Prostate gland (tissue), 2 donors: ENCODE data around the gene CHD1L.

Source experiments
- POLR2AphosphoS5 ChIP-seq: sonication (generic); formaldehyde crosslinking; IDR thresholded peaks from one replicate; pipeline ENCODE4 v1.6.1; 2017; ENCODE audit warnings: antibody characterized with exemption
- TF ChIP-seq, protein P1 (sequence below), 4 experiments: fragments of 200-600 bp in 2 of 4; fragments of 450-650 bp in 2 of 4; sonication (generic) in 2 of 4; IDR thresholded peaks; 1 replicate in 3 of 4; 2 replicates in 1 of 4; pipeline ENCODE4 v1.5.1; 2016 to 2019; ENCODE audit warnings: antibody characterized with exemption in 4 of 4, mild to moderate bottlenecking in 2 of 4, moderate library complexity in 2 of 4

DNA sequence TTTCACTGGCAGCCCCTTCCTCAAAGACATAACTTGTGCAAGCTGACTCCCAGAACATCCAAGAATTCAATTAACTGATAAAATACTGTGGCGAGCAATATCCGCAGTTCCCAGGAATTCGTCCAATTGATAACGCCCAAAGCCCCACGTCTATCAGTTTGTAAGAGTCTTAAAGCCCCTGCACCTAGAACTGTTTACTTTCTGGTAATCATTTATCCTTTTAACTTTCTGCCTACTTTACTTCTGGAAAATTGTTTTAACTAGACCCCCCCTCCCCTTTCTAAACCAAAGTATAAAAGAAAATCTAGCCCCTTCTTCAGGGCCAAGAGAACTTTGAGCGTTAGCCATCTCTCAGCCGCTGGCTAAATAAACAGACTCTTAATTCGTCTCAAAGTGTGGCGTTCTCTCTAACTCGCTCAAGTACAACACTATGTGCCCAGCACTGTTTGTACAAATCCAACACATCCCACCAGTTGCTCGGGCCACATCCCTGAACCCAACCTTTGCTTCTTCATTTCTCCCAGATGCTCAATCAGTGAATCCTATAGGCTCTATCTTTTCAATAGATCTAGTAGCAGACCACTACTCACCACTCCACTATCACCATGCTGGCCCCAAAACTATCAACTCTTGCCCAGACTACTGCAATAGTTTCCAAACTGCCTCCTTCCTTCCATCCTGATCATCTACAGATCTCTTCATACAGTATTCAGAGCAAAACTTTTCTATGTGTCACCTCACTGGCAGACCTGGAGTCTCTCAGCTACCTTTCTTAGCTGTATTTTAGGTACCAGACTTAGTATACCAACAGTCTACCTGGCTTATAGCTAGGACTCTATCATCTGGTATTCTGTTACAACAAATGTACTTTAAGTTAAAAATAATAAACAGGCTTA, 3.3 kb upstream of the CHD1L start:
- TF ChIP-seq, protein P1, sequence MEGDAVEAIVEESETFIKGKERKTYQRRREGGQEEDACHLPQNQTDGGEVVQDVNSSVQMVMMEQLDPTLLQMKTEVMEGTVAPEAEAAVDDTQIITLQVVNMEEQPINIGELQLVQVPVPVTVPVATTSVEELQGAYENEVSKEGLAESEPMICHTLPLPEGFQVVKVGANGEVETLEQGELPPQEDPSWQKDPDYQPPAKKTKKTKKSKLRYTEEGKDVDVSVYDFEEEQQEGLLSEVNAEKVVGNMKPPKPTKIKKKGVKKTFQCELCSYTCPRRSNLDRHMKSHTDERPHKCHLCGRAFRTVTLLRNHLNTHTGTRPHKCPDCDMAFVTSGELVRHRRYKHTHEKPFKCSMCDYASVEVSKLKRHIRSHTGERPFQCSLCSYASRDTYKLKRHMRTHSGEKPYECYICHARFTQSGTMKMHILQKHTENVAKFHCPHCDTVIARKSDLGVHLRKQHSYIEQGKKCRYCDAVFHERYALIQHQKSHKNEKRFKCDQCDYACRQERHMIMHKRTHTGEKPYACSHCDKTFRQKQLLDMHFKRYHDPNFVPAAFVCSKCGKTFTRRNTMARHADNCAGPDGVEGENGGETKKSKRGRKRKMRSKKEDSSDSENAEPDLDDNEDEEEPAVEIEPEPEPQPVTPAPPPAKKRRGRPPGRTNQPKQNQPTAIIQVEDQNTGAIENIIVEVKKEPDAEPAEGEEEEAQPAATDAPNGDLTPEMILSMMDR (IDR thresholded peaks at IDR 0.05): no peak
- no peak for TF ChIP-seq POLR2AphosphoS5
